GM10847 (cell line): Measurements from ENCODE around the gene NCKAP5.

Experiments
- POLR2A ChIP-seq: IDR thresholded peaks from 2 replicates; pipeline ENCODE4 v1.6.1; 2011; ENCODE audit not compliant: insufficient read length; ENCODE audit errors: extremely low read depth

NCKAP5 gene

DNA sequence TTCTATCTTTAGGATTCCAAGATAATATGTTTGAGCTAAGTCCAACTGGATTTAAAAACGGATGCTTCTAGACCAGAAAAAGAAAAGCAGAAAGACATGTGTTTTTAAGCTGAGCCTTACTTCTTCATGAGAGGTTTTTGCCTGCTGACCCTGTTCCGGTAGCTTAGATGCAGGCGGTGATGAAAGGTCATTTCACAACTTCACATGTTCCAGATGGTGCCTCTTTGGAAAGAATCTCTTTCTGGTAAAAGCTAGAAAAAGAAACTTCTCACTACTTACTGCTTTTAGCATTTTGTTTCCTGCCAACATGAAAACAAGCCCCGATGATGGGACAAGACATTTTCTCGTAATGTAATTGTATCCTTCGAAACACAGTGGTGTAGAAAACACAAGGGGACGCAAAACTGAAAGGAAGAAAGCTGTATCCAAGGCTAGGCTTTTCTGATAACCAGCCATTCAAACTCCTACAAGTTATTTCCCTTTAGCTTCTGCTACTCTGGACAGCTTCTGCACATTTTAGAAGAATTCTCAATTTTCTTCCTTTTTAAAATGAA lies 490.9 kb downstream of the NCKAP5 start:
- TF ChIP-seq POLR2A = no peak

DNA sequence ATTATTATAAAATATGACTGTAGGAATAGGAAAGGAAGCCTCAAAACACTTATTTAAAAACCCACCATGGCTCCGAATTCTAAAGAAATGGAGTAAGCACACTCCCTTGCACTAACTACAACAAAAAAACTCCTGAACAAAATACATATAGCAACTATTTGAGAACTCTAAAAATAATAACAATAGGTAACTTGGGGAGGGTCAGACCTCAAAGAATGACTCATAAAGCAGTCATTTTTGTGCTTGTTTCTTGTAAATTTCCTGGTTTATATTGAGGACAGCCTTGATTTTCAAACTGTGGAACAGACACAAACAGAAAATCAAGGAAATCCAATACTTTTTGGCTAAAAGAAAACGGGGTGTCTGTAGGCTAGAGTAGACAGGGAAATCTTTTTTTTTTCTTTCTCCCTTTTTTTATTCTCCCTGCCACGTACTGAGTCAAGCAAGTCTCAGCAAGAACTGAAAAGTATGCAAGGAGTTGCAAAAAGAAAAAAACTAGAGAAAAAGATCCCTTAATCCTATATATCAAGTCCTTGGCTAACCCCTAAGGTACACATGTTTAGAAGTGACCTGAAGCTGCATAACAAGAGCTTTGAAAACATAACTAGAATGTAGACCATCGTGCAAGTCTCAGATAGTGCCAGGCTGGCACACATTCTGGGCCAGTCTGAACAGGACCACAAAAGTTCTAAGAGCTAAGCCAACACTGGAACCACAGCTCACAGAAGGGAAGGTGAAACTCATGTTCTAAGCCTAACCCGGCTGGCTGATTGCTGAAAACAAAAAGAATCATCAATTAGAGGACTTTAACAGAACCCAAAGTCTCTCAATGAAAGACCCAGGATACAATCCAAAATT lies 495.2 kb downstream of the NCKAP5 start:
- TF ChIP-seq POLR2A = no peak

DNA sequence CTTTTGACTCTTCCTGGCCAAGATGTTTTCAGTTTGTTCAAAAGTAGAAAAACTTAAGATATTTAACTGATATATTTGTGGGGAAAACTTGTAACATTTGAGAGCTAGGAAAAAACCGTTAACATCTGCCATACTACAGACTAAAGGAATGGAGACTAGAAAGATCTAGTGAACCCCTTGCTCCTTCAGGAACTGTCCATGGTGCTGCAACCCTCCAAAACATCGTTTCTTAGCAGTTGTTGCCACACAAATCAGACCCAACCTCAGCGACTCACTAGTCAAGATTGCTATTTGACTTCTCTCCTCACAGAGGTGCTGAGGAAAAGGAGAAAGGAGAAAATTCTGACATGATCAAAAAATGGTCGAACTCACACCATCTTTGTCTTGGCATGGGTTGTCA lies 504.5 kb downstream of the NCKAP5 start:
- TF ChIP-seq POLR2A = no peak

DNA sequence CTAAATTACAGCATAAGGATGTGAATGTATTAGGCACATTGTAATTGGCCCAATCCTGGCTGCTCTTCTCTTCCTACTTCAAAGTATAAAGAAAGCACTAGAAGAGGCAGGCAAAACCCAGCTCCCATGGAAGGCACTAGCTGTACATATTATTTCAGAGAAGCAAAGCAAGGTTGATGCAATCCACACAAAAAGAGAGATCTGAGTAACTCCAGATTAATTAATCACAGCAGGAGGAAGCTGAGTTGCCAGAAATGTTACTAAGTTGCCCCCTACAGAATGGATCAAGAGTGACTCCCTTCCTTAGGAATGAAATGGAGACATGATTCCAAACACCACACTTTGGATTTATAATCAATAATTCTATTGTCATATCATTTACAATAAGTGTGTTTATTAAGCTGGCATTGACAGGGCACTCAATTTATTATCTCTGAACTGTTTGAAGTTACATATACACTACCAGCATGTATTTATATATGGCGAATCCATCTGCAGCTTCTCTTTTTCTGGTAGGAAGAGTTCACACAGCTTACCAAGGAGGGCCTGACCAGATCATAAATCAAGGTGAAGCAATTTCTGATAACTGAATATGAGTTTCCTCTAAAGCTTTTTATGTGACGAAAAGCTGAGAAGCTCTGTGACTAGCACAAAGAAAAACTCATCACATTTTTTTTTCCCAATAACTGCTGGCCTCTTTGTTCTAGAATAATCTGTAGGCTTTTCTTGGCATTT lies 505.2 kb downstream of the NCKAP5 start:
- TF ChIP-seq POLR2A = no peak

DNA sequence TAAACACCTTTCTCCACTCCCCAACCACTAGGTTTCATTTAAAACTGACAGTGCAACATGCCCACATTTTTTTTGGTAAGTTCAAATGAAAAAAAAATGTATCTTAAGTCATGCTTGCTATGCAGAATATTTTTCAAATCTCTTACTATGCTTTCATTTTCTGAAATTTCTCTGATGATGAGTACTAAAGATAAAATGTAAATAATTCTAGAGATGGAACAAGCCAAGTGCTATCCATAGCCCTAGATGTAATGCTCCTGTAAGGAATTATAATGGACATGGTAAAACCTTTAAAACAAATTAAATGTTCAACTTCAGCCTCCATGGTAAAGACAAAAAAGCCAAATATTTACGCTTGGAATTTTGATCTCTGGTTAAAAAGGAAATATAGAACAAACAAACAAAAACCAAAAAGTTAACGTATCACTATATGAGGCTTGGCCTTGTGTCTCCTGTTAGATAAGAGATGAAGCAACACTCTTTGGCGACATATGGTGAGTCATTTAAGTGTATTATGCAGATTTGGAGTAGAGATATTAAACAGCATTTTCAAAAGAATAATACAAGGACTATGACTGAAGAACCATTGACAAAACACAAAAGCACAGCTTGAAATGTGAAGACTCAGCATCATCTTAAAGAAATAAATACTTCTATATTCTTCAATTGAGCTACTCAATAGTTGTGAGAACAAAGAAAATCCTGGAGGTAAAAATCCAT lies 506.2 kb downstream of the NCKAP5 start:
- TF ChIP-seq POLR2A = no peak

DNA sequence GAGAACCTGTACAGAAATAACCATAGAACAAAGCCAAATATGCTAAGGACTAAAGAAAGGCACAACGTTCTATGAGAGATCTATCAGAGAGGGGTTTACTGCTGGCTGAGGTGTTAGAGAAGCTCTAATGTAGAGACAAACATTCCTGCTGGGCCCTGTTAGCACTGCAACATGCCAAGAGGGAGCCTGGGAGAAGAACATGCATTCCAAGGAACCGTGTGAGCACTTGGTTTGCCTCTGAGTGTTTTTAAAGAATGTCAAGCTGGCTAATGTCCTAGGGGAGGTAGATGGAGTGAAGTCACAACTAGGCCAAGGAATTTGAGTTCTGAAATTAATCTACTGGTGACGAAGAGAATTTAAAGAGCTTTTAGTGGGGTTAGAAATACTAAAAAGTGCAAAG lies 514.0 kb downstream of the NCKAP5 start:
- no peak for TF ChIP-seq POLR2A

DNA sequence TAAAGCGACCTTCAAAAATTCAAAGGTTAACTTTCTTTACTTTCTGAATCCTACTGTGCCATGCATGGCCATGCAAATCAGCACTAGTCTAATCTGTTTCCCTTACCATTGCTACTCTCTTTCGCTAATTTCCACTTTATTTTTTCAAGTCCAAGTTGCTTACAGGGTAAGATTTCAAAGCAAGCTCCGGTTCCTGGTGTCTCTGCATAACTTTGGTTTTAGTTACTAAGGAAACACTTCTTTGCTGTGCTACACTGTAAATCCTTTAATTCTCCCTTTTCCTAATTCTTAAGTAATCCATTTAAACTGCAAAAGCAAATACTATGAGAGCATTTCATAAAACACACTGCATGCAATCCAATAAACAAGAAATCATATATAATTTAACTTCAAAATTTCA lies 514.7 kb downstream of the NCKAP5 start:
- no peak for TF ChIP-seq POLR2A

DNA sequence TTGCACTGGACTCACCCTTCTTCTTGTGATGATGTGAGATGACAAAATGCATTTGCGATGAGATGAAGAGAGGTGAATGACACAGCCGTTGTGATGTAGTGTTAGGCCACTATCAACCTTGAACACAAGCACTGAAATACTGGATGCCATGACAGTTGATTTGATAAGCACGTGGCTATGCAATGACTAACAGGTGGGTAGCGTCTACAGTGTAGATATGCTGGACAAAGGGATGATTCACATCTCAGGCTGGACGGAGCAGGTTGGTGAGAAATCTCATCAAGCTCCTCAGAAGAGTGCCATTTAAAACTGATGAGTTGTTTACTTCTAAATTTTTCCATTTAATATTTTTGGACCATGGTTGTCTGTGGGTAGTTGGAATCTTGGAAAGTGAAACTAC lies 522.5 kb downstream of the NCKAP5 start:
- TF ChIP-seq POLR2A = no peak

DNA sequence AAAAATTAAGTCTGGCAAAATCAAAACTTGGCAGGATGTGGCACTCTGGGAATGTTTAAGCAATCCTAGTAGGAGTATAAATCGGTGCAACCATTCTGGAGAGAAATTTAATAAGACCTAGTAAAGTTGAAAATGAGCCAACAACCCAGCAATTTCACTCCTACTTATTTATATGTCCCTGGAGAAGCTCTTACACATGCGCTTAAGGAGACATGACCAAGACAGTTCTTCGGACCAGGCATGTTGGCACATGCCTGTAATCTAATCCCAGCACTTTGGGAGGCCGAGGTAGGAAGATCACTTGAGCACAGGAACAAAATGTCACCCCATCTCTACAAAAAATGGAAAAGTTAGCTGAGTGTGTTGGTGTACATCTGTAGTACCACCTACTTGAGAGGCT lies 523.7 kb downstream of the NCKAP5 start:
- TF ChIP-seq POLR2A = no peak

DNA sequence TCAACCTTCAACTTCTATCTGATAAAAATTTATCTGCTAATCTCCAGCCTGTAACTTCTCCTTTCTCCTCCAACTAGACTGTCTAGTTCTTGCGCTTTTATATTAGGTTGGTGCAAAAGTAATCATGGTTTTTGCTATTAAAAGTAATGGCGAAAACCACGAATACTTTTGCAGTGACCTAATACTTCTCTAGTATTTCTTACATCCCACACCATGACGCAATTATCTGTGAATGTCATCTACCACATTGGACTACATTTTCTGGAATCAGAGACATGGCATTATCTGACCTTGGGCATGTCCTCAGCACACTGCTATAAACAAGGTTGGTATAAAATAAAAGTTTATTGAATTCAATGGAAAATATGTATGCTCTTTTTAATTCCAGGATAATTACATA lies 528.1 kb downstream of the NCKAP5 start:
- no peak for TF ChIP-seq POLR2A

DNA sequence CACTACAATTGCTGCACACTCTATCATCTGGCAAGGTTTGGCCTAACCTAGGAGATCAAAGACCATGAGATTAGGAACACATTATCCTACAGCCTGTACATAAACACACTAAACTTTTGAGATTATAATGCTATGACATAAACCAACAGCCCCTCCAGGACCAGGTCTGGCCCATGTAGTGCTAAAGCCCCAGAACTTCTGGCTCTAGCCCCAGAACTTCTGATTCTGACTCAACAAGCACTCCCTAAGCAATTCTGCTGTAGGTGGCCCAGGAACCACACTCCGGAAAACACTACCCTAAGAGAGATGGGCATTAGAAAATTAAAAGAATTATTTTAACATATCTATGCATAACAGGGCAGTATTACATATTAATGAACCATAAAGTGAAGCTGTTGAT lies 528.7 kb downstream of the NCKAP5 start:
- TF ChIP-seq POLR2A = no peak

DNA sequence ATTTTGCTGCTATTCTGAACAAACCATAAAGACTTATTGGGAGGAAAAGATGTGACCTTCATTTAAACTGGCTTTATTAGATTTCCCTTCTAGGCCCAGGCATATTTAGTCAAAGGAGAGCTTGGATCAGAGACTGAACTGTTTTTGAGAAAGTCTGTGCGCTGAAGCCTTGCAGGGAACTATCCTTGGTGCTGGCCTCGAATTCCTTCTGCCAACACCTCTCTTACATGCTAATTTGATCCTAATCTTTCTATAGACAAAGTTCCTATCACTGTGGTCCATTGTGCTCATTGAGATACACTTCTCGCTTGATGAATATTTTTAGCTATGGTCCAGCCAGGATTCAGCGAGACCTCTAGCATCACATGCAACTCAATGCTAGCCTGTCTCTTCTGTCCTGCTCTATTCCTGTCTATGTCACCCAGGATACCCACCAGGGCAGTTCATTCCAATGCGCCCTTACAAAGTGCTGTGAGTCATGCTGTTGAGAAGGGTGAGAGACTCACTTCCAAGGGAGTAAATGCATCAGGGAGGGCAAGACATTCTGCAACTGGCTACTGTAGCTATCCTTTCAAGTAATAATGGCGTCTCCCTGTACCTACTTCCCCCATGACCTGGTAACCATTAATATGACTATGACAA lies 541.6 kb downstream of the NCKAP5 start:
- no peak for TF ChIP-seq POLR2A

DNA sequence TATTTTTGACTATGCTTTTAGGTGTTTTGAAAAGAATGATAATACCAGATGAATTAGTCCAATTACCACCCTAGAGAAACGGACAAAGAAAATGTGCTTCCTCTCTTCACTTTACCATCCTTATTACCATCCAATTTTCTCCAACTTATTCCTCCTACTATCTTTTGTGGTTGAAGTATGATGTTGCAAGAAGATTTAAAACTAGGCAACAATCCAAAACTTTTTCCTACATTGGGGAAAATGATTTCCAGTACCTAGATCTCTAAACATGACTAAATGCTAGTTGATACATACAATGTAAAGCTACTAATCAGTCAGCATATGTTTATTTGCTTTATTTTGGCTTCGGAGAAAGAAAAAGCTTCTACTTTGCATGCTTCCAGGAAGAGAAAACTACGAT lies 543.3 kb downstream of the NCKAP5 start:
- no peak for TF ChIP-seq POLR2A

DNA sequence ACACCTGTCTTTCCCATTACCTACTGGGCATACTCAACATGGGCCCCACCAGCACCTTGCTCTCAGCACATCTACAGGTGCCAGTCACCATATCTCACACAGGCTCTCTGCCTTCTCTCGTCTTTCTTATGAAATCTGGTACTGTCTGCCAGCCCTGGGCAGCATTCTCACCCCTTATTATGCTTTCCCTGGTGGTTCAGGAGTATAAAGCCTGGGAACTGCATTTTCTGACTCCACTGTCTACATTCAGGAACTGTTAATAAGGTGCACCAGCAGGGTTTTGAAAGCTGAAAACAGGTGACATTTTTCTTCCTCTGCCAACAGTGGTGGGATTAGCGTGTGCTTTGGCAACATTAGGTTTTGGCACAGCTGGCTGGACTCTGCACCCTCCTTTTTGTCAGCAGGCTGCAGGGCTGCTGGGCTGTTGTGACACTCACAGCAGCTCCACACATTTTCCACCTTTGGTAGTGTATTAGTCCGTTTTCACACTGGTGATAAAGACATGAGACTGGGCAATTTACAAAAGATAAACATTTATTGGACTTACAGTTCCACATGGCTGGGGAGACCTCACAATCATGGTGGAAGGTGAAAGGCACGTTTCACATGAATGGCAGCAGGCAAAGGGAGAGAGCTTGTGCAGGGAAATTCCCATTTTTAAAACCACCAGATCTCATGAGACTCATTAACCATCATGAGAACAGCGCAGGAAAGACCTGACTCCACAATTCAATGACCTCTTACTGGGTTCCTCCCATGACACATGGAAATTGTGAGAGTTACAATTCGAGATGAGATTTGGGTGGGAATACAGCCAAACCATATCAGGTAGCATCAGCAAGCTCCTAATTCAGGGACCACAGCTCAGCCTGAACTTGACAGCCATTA lies 555.2 kb downstream of the NCKAP5 start:
- no peak for TF ChIP-seq POLR2A
